Glutamatergic neuron (in vitro differentiated cells): ENCODE data around the gene ACCSL. TPM values are rescaled to one million over a fixed set of nuclear protein-coding genes. Genes with fewer than 3 reads are reported as not detected.

ENCODE experiments used
- DNase-seq: peaks from one replicate; pipeline ENCODE4 v3.0.0; 2022
- H3K27ac Mint-ChIP-seq: one replicate; pipeline ENCODE4 v1.8.0; 2020; ENCODE audit warnings: mild to moderate bottlenecking, mixed read lengths, inconsistent platforms; ENCODE audit not compliant: unreplicated experiment
- H3K27me3 Mint-ChIP-seq: one replicate; pipeline ENCODE4 v1.8.0; 2020; ENCODE audit warnings: mild to moderate bottlenecking, moderate library complexity, mixed read lengths, inconsistent platforms; ENCODE audit not compliant: unreplicated experiment
- H3K36me3 Mint-ChIP-seq: one replicate; pipeline ENCODE4 v1.8.0; 2020; ENCODE audit warnings: mild to moderate bottlenecking, mixed read lengths, inconsistent platforms; ENCODE audit not compliant: unreplicated experiment
- H3K4me1 Mint-ChIP-seq: one replicate; pipeline ENCODE4 v1.8.0; 2020; ENCODE audit warnings: mild to moderate bottlenecking, low read depth, mixed read lengths, inconsistent platforms; ENCODE audit not compliant: unreplicated experiment
- H3K4me3 Mint-ChIP-seq: one replicate; pipeline ENCODE4 v1.8.0; 2020; ENCODE audit warnings: mild to moderate bottlenecking, mixed read lengths, inconsistent platforms; ENCODE audit not compliant: unreplicated experiment
- H3K9me3 Mint-ChIP-seq: one replicate; pipeline ENCODE4 v1.8.0; 2020; ENCODE audit warnings: mild to moderate bottlenecking, moderate library complexity, mixed read lengths, inconsistent platforms; ENCODE audit not compliant: unreplicated experiment
- CTCF ChIP-seq: fragments of 200-600 bp; sonication (generic); IDR thresholded peaks from one replicate; pipeline ENCODE4 v1.5.0; 2021; ENCODE audit not compliant: partially characterized antibody, unreplicated experiment
- total RNA-seq: library from RNA; stranded (reverse); fragmentation: NEBNext Ultra II Directional; extraction: Animal tissue kit (Norgen Biotek cat#: 25700); gene quantifications from one replicate; pipeline ENCODE4 v1.2.1, GENCODE V29; 2021; ENCODE audit not compliant: unreplicated experiment

The ACCSL gene
- total RNA-seq, 1 donor from 2014 or later: not detected

- peak; percentile 12 for DNase-seq
- H3K27ac Mint-ChIP-seq: no peak overlapping the region
- H3K9me3 Mint-ChIP-seq: peaks cover 3% of the 10 kb centered on the region
- H3K36me3 Mint-ChIP-seq: no peaks in the 10 kb centered on the region
- H3K27me3 Mint-ChIP-seq: peaks cover 6% of the 10 kb centered on the region
- no peak overlapping the region for H3K4me3 Mint-ChIP-seq
- no peak for TF ChIP-seq CTCF
- H3K4me1 Mint-ChIP-seq: peaks cover 21% of the 10 kb centered on the region
These were observed 39.7 kb upstream of the ACCSL start for GRCh38 chr11:44008088-44008501.

- peaks cover 6% of the 10 kb centered on the region for H3K27me3 Mint-ChIP-seq
- no peak for DNase-seq
- TF ChIP-seq CTCF: no peak
- no peak overlapping the region for H3K4me3 Mint-ChIP-seq
- H3K27ac Mint-ChIP-seq: no peak overlapping the region
- no peaks in the 10 kb centered on the region for H3K36me3 Mint-ChIP-seq
- peaks cover 3% of the 10 kb centered on the region for H3K9me3 Mint-ChIP-seq
- H3K4me1 Mint-ChIP-seq: peaks cover 21% of the 10 kb centered on the region
These were observed 39.1 kb upstream of the ACCSL start for GRCh38 chr11:44008698-44009097.

- Mint-ChIP-seq H3K4me1 (peaks cover 10% of the 10 kb centered on the region), H3K4me3 (no peak overlapping the region), H3K9me3 (no peaks in the 10 kb centered on the region), H3K36me3 (no peaks in the 10 kb centered on the region), H3K27me3 (peaks cover 5% of the 10 kb centered on the region), H3K27ac (no peak overlapping the region)
- TF ChIP-seq CTCF: no peak
- no peak for DNase-seq
These were observed 37.0 kb upstream of the ACCSL start for GRCh38 chr11:44010789-44011251.

GRCh38 chr11:44011797-44012196 lies 36.0 kb upstream of the ACCSL start:
- H3K27ac Mint-ChIP-seq: no peak overlapping the region
- H3K27me3 Mint-ChIP-seq: peaks cover 5% of the 10 kb centered on the region
- no peaks in the 10 kb centered on the region for H3K36me3 Mint-ChIP-seq
- H3K9me3 Mint-ChIP-seq: no peaks in the 10 kb centered on the region
- no peak for DNase-seq
- peaks cover 19% of the 10 kb centered on the region for H3K4me1 Mint-ChIP-seq
- no peak for TF ChIP-seq CTCF
- no peak overlapping the region for H3K4me3 Mint-ChIP-seq

- Mint-ChIP-seq H3K9me3 (no peaks in the 10 kb centered on the region), H3K27ac (no peak overlapping the region), H3K36me3 (no peaks in the 10 kb centered on the region), H3K27me3 (peaks cover 5% of the 10 kb centered on the region), H3K4me1 (peaks cover 23% of the 10 kb centered on the region), H3K4me3 (no peak overlapping the region)
- no peak for DNase-seq
- TF ChIP-seq CTCF: no peak
These were observed 32.7 kb upstream of the ACCSL start for GRCh38 chr11:44014968-44015623.
